ENCODE measurements around the gene FADD.
"Not testable (repeated sequence)": the region's sequence is repeated elsewhere in the genome, so short reads cannot be mapped to it uniquely, and the experiment has no call there.

FADD gene

DNA sequence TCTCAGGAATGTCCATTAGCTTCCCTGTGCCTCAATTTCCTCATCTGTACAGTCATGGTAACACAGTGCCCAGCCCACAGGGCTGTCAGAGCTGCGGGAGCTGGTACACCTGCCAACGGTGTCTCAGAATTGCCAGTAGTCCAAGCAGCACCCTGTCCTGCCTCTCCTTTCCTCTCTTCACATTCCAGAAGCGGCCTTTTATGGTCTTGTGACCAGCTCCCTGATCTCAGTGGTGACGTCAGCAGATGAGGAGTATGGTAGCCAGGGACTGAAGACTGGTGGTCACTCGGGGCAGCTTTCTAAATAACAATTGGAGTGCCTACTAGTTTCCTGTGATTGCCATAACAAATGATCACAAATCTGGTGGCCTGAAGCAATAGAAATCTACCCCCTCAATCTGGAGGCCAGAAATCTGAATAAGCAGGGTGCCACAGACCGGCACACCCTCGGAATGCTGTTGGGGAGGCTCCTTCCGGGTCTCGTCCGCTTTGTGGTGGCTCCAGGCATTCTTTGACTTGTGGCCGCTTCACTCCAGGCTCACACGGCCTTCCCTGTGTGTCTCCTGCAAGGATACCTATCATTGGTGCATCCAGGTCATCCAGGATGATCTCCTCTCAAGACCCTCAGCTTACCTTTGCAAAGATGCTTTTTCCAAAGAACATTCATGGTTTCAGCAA, 2.1 kb downstream of the FADD start:
- no peak for DNase-seq

DNA sequence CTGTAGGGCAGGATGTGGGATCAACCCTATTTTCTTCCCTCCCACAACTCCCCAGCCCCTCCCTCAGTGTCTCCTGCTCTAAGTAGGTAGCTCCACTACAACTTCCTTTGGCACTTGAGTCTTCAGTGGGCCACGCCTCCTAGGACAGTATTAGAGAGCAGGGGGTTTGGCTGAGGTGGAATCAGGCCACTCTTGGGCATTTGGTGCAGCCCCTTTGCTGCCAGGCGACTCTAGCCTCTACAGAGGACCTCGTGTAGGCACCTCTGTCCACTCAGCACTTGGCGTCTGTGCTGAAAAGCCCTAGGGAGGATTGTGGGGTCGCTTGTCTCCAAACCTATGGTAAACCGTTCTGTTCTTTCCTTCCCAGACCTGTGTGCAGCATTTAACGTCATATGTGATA, 2.7 kb downstream of the FADD start:
- no peak for DNase-seq

DNA sequence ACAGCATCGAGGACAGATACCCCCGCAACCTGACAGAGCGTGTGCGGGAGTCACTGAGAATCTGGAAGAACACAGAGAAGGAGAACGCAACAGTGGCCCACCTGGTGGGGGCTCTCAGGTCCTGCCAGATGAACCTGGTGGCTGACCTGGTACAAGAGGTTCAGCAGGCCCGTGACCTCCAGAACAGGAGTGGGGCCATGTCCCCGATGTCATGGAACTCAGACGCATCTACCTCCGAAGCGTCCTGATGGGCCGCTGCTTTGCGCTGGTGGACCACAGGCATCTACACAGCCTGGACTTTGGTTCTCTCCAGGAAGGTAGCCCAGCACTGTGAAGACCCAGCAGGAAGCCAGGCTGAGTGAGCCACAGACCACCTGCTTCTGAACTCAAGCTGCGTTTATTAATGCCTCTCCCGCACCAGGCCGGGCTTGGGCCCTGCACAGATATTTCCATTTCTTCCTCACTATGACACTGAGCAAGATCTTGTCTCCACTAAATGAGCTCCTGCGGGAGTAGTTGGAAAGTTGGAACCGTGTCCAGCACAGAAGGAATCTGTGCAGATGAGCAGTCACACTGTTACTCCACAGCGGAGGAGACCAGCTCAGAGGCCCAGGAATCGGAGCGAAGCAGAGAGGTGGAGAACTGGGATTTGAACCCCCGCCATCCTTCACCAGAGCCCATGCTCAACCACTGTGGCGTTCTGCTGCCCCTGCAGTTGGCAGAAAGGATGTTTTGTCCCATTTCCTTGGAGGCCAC, 3.3 kb downstream of the FADD start:
- no peak for DNase-seq

DNA sequence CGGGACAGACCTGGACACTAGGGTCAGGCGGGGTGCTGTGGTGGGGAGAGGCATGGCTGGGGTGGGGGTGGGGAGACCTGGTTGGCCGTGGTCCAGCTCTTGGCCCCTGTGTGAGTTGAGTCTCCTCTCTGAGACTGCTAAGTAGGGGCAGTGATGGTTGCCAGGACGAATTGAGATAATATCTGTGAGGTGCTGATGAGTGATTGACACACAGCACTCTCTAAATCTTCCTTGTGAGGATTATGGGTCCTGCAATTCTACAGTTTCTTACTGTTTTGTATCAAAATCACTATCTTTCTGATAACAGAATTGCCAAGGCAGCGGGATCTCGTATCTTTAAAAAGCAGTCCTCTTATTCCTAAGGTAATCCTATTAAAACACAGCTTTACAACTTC, 3.9 kb downstream of the FADD start:
- DNase-seq = no peak

- no peak for DNase-seq
These were observed 4.5 kb downstream of the FADD start for GRCh38 chr11:70207531-70208131.

GRCh38 chr11:70209391-70209912, 6.4 kb downstream of the FADD start:
- DNase-seq = no peak

- peak in 1 of 4 experiments; percentile 6 for DNase-seq
These were observed 7.0 kb downstream of the FADD start for GRCh38 chr11:70210051-70210501.

- DNase-seq = no peak
These were observed 7.4 kb downstream of the FADD start for GRCh38 chr11:70210530-70210929.

DNA sequence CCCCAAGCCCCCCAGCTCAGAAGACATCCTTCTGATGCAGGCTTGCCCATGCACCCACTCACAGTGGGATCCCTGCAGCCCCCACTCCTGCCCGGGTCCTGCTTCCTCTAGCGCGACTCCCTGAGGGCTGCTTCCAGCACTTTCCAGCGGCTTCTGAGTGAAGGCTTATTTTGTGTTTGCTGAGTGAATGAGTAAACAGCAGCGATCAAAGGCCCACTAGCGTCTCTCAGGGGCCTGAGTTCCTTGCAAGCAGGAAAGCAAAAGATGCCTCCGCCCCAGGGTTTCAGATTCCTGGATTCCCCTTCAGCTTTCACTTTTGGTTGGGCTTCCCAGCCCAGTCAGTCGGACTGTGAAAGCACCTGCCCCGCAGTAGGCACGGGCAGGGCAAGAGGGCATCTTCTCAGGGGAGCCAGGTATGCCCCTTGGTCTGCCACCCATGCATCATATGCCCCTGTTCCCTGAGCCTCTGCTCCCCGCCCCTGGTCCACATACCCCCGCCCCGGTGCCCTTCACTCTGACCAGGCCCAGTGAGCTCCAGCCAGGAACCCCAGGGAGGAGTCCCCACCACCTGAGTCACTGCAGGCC, 9.2 kb downstream of the FADD start:
- no peak for DNase-seq

GRCh38 chr11:70217388-70217787, 14.3 kb downstream of the FADD start:
- DNase-seq = not testable (repeated sequence)

- DNase-seq = not testable (repeated sequence)
These were observed 15.0 kb downstream of the FADD start for GRCh38 chr11:70218076-70218475.

DNA sequence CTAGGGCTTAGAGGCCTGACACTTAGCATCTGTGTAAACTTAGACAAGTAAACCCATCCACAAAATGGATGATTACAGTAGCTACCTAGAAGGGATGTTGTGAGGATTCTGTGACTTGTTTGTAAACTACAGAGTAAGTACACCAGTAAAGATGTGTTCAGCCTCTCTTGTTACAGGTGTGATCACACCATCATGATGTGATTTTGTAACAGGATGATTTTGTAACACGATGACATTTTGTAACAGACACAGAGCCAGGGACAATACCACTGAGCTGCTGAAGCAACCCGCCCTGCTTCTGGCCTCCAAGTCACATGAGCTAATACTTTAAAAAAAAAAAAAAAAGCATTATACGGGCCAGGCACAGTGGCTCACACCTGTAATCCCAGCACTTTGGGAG, 17.0 kb downstream of the FADD start:
- peak in 3 of 4 experiments; percentile 15 to 24 (median 16) for DNase-seq

DNA sequence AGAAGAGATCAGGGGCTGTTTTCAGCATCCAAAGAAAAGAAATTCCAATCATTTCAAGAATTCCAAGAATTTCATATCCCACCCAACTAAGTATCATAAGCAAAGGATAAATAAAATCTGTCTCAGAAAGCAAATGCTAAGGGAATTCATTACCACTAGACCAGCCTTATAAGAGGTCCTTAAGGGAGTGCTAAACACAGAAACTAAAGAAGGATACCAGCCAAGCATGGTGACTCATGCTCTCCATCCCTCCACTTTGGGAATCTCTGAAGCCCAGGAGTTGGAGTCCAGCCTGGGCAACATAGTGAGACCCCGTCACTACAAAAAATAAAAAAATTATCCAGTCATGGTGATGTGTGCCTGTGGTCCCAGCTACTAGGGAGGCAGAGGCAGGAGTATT, 17.8 kb downstream of the FADD start:
- no peak for DNase-seq

- DNase-seq = no peak
These were observed 22.6 kb downstream of the FADD start for GRCh38 chr11:70225681-70226177.

DNA sequence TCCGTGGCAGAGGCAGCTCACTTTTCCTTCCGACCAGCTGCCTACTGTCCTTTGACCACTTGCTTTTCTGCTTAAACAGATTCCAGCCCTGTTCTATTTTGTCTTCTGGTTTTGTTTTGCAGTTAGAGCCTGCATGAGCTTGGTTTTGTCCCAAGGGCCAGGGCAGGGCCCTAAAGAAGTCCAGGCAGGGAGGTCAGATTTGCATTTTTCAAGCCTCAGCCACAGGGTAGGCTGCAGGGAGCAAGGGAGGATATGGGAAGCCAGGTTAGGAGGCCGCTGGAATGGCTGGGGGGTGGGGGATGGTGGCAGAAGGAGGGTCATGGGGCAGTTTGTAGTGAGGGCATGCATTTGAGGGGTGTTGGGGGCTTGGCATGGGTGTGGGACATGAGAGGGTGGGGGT, 23.1 kb downstream of the FADD start:
- DNase-seq = no peak

- DNase-seq = peak in 2 of 4 experiments; percentile 16 to 49
These were observed 23.9 kb downstream of the FADD start for GRCh38 chr11:70226967-70227366.

GRCh38 chr11:70229737-70230136, 26.6 kb downstream of the FADD start:
- no peak for DNase-seq

DNA sequence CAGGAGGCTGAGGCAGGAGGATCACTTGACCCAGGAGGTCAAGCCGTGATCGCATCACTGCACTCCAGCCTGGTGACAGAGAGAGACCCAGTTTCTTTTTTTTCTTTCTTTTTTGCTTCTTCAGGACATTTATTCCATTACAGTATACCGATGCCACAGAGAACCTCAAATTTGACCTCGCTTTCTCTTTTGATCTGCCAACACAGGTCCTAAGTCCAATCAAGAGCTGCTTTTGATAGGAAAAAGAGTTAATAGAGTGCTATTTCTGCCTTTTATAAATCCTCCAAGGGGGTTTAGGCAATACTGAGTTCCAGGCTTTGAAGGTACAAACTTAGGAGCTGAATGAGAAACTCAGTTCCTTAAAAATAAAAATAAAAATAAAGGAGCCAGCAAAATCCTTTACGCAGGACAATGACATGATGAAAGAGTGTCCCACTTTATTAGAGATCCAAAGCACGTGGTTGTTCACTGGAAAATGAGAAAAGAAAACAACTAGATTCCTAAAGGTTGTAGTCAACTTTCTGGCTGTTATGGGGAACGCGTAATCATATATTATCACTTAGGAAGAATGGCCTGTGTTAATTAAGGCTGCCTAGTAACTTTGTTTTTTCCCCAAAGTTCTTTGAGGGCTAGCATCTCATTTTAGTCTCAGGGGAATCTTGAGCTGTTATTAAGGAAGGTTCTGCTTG, 27.2 kb downstream of the FADD start:
- DNase-seq = no peak

- DNase-seq = no peak
These were observed 28.0 kb downstream of the FADD start for GRCh38 chr11:70230840-70231710.

- DNase-seq = no peak
These were observed 29.9 kb downstream of the FADD start for GRCh38 chr11:70233034-70233433.

DNA sequence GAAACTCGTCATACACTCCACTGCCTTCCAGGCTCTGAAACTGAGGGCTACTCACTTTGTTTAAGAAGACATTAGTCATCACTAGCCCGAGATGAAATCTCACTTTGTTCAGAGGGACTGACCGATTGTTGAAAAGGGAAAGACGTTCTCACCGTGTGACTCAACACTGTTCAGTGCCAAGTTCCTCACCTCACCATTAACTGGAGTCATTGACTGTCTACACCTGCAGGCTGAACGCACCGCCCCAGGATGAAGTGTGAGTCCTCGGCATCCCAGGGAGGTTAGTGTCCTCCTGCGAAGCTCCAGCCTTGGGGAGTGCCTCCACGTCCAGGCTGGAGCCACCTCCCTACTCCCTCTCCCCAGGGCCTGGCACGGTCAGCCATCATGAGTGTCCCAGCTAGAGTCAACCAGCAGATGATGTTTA, 30.4 kb downstream of the FADD start:
- DNase-seq = no peak

Data from suppressor macrophage (primary cell).